Panc1 (cell line): ENCODE data around the gene PARP3. TPM values are rescaled to one million over a fixed set of nuclear protein-coding genes. Genes with fewer than 3 reads are reported as not detected.

ENCODE experiments used
- ATAC-seq: fragments of 200-7000 bp; cut with Tn5 transposase; 2 replicates; pipeline ENCODE4 v1.9.1; 2020; ENCODE audit warnings: mild to moderate bottlenecking, moderate library complexity
- BruUV-seq: library from RNA; stranded (reverse); fragments of 400-500 nt; replicated peaks from 2 replicates; lab custom pipeline; 2021; lab: Mats Ljungman, UMichigan
- CTCF ChIA-PET: fragments of 300-600 bp; sonication (Branson Sonifier 250); formaldehyde crosslinking; loops from one replicate; lab custom pipeline; 2022; ENCODE audit warnings: antibody characterized with exemption; lab: Charles Lee
- POLR2A ChIA-PET: fragments of 300-600 bp; sonication (Branson Sonifier 250); formaldehyde crosslinking; loops from one replicate; lab custom pipeline; 2022; ENCODE audit warnings: antibody characterized with exemption; lab: Charles Lee
- DNase-seq: peaks from one replicate; pipeline ENCODE4 v3.0.0-alpha.2; 2010; ENCODE audit warnings: low read depth, low spot score
- H3K27ac ChIP-seq: 2 replicates; pipeline ENCODE4 v1.5.1; 2011; ENCODE audit warnings: mild to moderate bottlenecking, low read length, inconsistent platforms
- H3K27me3 ChIP-seq: fragments of 200-500 bp; sonication (Bioruptor generic); 2 replicates; pipeline ENCODE4 v1.6.0; 2014; ENCODE audit warnings: low read length, inconsistent platforms; ENCODE audit not compliant: control insufficient read depth, insufficient read depth
- H3K36me3 ChIP-seq: fragments of 200-500 bp; sonication (Bioruptor generic); 2 replicates; pipeline ENCODE4 v1.5.1; 2014; ENCODE audit warnings: inconsistent platforms, mild to moderate bottlenecking, low read length, moderate library complexity; ENCODE audit not compliant: control insufficient read depth, insufficient read depth
- H3K4me1 ChIP-seq: 2 replicates; pipeline ENCODE4 v1.5.1; 2011; ENCODE audit warnings: inconsistent platforms, mild to moderate bottlenecking, low read length, moderate library complexity; ENCODE audit not compliant: control insufficient read depth, insufficient read depth
- H3K4me3 ChIP-seq, 2 experiments: 2 replicates each; pipeline ENCODE4 v1.5.1; 2011 to 2012; ENCODE audit warnings: low read depth in 2 of 2, low read length in 2 of 2, mild to moderate bottlenecking in 2 of 2, inconsistent platforms in 1 of 2, moderate library complexity in 1 of 2
- H3K9me3 ChIP-seq: fragments of 200-500 bp; sonication (Bioruptor generic); 2 replicates; pipeline ENCODE4 v1.5.1; 2014; ENCODE audit warnings: low read depth, mild to moderate bottlenecking, inconsistent platforms, low read length, moderate library complexity; ENCODE audit not compliant: control insufficient read depth, insufficient read depth
- POLR2AphosphoS5 ChIP-seq: IDR thresholded peaks from 2 replicates; pipeline ENCODE4 v1.6.1; 2012; ENCODE audit warnings: mild to moderate bottlenecking, low read depth, low read length, moderate library complexity
- SIN3A ChIP-seq: IDR thresholded peaks from 2 replicates; pipeline ENCODE4 v1.6.1; 2012; ENCODE audit warnings: low read depth, mild to moderate bottlenecking, low read length, moderate library complexity, borderline replicate concordance; ENCODE audit not compliant: insufficient read depth
- TCF7L2 ChIP-seq: IDR thresholded peaks from 2 replicates; pipeline ENCODE4 v1.6.1; 2011; ENCODE audit warnings: mild to moderate bottlenecking, low read depth, low read length, inconsistent platforms
- in situ Hi-C: cut with HindIII; loops from 2 replicates; pipeline ENCODE4 v1.10.0; 2016; ENCODE audit warnings: low sequenced_read_pairs, low pct_unique_long_range_greater_than_20kb
- intact Hi-C: fragments of 100-400 bp; cut with micrococcal nuclease; formaldehyde crosslinking; loops from one replicate; pipeline ENCODE4 v1.10.0; 2022; ENCODE audit not compliant: unreplicated experiment
- total RNA-seq: library from RNA; stranded (reverse); gene quantifications from one replicate; pipeline ENCODE4 v1.2.1, GENCODE V29; 2021; ENCODE audit not compliant: unreplicated experiment
- TF ChIP-seq, protein P1 (sequence below), 2 experiments: IDR thresholded peaks; 2 replicates each; pipeline ENCODE4 v1.6.1; 2011 to 2012; ENCODE audit warnings: low read depth in 2 of 2, control low read depth in 1 of 2, low read length in 1 of 2, mild to moderate bottlenecking in 1 of 2, moderate library complexity in 1 of 2; ENCODE audit not compliant: insufficient read depth in 1 of 2
- TF ChIP-seq, protein P2 (sequence below): fragments of 450-650 bp; IDR thresholded peaks from 2 replicates; pipeline ENCODE4 v1.5.1; 2017; ENCODE audit warnings: mild to moderate bottlenecking

Gene PARP3
- total RNA-seq, 1 experiment from 2014 or later: 16.1 TPM

DNA sequence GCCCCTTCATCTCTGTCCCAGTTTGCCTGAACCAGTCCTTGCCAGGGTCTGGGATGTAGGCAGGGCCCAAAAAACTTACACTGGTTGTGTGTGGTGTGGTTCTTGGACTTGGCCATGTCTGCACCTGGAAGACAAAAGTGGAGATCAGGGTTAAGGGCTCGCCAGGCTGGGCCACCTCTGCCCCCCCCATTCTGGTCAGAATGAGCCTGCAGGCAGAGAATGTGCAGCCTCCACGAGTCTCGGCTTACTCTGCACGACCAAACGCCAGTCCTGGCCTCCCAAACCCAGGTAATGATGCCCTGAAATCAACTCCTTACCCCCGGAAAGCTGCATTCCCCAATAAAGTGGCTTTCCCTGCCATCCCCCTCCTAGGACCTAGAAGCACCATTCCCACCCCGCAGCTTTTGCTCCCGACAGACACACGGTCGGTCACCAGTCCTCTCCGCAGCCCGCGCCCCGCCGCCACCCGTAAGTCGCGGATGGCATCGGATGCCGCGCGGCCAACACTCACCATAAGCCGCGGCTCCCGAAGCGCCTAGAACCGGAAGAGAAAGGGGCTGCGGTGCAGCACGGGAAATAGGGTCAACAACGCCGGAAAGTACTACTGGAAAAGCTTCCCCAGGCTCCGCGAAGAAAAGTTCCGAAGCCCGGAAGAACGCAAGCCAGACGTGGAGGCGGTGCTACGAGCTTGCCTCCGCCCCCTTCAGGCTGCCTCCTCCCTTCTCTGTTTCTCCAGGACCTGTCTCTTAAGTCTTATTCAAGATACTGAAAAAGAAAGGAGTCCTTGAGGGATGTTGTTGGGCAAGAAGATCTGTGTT, 53.4 kb downstream of the PARP3 start, which contains the start of gene RPL29:
TSS of gene RPL29 (minus strand) at position 550 of the 818 bp plus-strand sequence. CDS start at position 116, 434 bp downstream.
- Histone ChIP-seq H3K36me3 (peaks cover 13% of the 10 kb centered on the region), H3K4me1 (peaks cover 18% of the 10 kb centered on the region), H3K27me3 (no peaks in the 10 kb centered on the region), H3K9me3 (no peaks in the 10 kb centered on the region), H3K4me3 (peak within 1 kb of the TSS; percentile 91 to 96), H3K27ac (peak within 1 kb of the TSS; percentile 81)
- TF ChIP-seq SIN3A: 0 out of 2 replicates have a peak, but pooled peaks have one; percentile 22
- peak; percentile 97 for TF ChIP-seq POLR2AphosphoS5
- TF ChIP-seq, protein P1, sequence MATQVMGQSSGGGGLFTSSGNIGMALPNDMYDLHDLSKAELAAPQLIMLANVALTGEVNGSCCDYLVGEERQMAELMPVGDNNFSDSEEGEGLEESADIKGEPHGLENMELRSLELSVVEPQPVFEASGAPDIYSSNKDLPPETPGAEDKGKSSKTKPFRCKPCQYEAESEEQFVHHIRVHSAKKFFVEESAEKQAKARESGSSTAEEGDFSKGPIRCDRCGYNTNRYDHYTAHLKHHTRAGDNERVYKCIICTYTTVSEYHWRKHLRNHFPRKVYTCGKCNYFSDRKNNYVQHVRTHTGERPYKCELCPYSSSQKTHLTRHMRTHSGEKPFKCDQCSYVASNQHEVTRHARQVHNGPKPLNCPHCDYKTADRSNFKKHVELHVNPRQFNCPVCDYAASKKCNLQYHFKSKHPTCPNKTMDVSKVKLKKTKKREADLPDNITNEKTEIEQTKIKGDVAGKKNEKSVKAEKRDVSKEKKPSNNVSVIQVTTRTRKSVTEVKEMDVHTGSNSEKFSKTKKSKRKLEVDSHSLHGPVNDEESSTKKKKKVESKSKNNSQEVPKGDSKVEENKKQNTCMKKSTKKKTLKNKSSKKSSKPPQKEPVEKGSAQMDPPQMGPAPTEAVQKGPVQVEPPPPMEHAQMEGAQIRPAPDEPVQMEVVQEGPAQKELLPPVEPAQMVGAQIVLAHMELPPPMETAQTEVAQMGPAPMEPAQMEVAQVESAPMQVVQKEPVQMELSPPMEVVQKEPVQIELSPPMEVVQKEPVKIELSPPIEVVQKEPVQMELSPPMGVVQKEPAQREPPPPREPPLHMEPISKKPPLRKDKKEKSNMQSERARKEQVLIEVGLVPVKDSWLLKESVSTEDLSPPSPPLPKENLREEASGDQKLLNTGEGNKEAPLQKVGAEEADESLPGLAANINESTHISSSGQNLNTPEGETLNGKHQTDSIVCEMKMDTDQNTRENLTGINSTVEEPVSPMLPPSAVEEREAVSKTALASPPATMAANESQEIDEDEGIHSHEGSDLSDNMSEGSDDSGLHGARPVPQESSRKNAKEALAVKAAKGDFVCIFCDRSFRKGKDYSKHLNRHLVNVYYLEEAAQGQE (IDR thresholded peaks at IDR 0.05; ENCODE audit: insufficient read depth in 1 of 2, low read depth in 2 of 2, low read length in 1 of 2): no peak; a peak in 1 of 4 replicates
- TF ChIP-seq, protein P2, sequence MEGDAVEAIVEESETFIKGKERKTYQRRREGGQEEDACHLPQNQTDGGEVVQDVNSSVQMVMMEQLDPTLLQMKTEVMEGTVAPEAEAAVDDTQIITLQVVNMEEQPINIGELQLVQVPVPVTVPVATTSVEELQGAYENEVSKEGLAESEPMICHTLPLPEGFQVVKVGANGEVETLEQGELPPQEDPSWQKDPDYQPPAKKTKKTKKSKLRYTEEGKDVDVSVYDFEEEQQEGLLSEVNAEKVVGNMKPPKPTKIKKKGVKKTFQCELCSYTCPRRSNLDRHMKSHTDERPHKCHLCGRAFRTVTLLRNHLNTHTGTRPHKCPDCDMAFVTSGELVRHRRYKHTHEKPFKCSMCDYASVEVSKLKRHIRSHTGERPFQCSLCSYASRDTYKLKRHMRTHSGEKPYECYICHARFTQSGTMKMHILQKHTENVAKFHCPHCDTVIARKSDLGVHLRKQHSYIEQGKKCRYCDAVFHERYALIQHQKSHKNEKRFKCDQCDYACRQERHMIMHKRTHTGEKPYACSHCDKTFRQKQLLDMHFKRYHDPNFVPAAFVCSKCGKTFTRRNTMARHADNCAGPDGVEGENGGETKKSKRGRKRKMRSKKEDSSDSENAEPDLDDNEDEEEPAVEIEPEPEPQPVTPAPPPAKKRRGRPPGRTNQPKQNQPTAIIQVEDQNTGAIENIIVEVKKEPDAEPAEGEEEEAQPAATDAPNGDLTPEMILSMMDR: no peak
- TF ChIP-seq TCF7L2: no peak
- intact Hi-C loops: no loop called here
- POLR2A ChIA-PET: interaction anchor here (0.7 kb wide), 1 partner anchor 141 kb away, joined by 3 read pairs; no protein-coding TSS in a partner anchor
- in situ Hi-C loops: no loop called here
- DNase-seq (peak; percentile 82), ATAC-seq (peak; percentile 92)
- BruUV-seq: no TSS peak
- CTCF ChIA-PET: interaction anchor here (0.7 kb wide), 1 partner anchor 223 kb away, joined by 5 read pairs; no protein-coding TSS in a partner anchor

DNA sequence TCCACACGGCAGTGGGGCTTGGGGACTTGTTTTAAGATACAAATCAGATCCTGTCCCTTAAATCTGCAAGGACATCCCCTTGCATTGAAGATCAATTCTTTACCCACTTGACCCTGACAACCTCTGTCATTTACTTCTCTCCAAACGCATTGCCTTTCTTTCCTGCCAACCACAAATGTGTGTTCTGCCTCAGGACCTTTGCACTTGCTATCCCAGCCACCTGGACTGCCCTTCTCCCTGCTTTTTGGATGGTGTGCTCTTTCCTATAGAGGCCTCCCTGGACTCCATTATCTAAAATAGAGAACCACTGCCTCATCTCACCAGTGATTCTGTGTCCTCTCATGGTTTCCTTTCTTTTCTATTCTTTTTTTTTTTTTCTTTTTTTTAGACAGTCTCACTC, 55.0 kb downstream of the PARP3 start:
- CTCF ChIA-PET: no interaction called here
- H3K27me3 ChIP-seq: no peaks in the 10 kb centered on the region
- TF ChIP-seq, protein P1 (IDR thresholded peaks at IDR 0.05; ENCODE audit: insufficient read depth in 1 of 2, low read depth in 2 of 2, low read length in 1 of 2): no peak
- TF ChIP-seq, protein P2: no peak
- no peak for TF ChIP-seq POLR2AphosphoS5
- no peak for TF ChIP-seq SIN3A
- TF ChIP-seq TCF7L2: no peak
- no peak overlapping the region for H3K4me3 ChIP-seq
- H3K9me3 ChIP-seq: no peaks in the 10 kb centered on the region
- H3K27ac ChIP-seq: no peak overlapping the region
- intact Hi-C loops (no loop called here), in situ Hi-C loops (no loop called here)
- H3K4me1 ChIP-seq: peaks cover 18% of the 10 kb centered on the region
- no TSS peak for BruUV-seq
- peaks cover 13% of the 10 kb centered on the region for H3K36me3 ChIP-seq
- no peak for ATAC-seq
- POLR2A ChIA-PET: no interaction called here
- no peak for DNase-seq
